GM23248 (cell line): ENCODE measurements around the gene RERE.

Experiments
- EZH2 ChIP-seq: fragments of 200-600 bp; sonication (generic); IDR thresholded peaks from 2 replicates; pipeline ENCODE4 v1.6.1; 2018; ENCODE audit warnings: antibody characterized with exemption, mild to moderate bottlenecking; ENCODE audit not compliant: insufficient read depth, poor library complexity, severe bottlenecking
- EZH2phosphoT487 ChIP-seq: fragments of 200-600 bp; sonication (generic); IDR thresholded peaks from 2 replicates; pipeline ENCODE4 v1.6.1; 2018; ENCODE audit warnings: antibody characterized with exemption, moderate library complexity, mild to moderate bottlenecking, low read depth; ENCODE audit not compliant: insufficient read depth

GRCh38 chr1:8360493-8361197 lies 456.8 kb downstream of the RERE start:
- TF ChIP-seq EZH2phosphoT487 = no peak
- TF ChIP-seq EZH2 = no peak
